Hepatocyte (in vitro differentiated cells): Measurements from ENCODE around the gene PRPF6.

Source experiments
- EZH2 ChIP-seq: fragments of 200-600 bp; sonication (generic); IDR thresholded peaks from 2 replicates; pipeline ENCODE4 v1.6.1; 2016; ENCODE audit warnings: antibody characterized with exemption, mild to moderate bottlenecking, borderline replicate concordance
- EZH2phosphoT487 ChIP-seq: fragments of 200-600 bp; sonication (generic); IDR thresholded peaks from one replicate; pipeline ENCODE4 v1.6.1; 2018; ENCODE audit warnings: antibody characterized with exemption, mild to moderate bottlenecking, low read depth, moderate library complexity; ENCODE audit not compliant: unreplicated experiment, severe bottlenecking
- TF ChIP-seq, protein P1 (sequence below): fragments of 200-600 bp; sonication (generic); IDR thresholded peaks from 2 replicates; pipeline ENCODE4 v1.5.1; 2016; ENCODE audit warnings: antibody characterized with exemption, mild to moderate bottlenecking; ENCODE audit not compliant: poor library complexity

DNA sequence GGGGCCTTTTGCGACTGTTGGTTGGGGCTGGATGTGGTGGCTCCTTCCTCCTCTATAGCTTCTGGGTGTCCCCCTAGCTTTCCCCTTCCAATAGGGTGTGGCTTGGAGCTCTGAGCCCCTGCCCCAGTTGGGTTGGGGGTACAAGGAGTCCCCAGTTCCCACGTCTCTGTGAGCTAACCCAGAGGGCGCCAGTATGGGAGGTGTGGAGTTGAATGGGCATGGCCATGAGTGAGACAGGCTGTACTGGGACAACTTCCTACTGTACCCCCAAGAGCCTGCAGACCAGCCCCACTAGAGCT lies 56.2 kb downstream of the PRPF6 start:
- TF ChIP-seq, protein P1, sequence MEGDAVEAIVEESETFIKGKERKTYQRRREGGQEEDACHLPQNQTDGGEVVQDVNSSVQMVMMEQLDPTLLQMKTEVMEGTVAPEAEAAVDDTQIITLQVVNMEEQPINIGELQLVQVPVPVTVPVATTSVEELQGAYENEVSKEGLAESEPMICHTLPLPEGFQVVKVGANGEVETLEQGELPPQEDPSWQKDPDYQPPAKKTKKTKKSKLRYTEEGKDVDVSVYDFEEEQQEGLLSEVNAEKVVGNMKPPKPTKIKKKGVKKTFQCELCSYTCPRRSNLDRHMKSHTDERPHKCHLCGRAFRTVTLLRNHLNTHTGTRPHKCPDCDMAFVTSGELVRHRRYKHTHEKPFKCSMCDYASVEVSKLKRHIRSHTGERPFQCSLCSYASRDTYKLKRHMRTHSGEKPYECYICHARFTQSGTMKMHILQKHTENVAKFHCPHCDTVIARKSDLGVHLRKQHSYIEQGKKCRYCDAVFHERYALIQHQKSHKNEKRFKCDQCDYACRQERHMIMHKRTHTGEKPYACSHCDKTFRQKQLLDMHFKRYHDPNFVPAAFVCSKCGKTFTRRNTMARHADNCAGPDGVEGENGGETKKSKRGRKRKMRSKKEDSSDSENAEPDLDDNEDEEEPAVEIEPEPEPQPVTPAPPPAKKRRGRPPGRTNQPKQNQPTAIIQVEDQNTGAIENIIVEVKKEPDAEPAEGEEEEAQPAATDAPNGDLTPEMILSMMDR: no peak
- TF ChIP-seq EZH2 (no peak), EZH2phosphoT487 (no peak)
